ENCODE data around the gene SMG6.

GRCh38 chr17:2262135-2262587 lies 41.4 kb downstream of the SMG6 start:
- TF ChIP-seq CTCF (IDR thresholded peaks at IDR 0.05; ENCODE audit: poor library complexity): no peak
- no peak for TF ChIP-seq EZH2 (IDR thresholded peaks at IDR 0.05; ENCODE audit: borderline replicate concordance)
- no peak for TF ChIP-seq EZH2phosphoT487 (IDR thresholded peaks at IDR 0.05; ENCODE audit: low read depth, severe bottlenecking, unreplicated experiment)

Measured in hepatocyte (in vitro differentiated cells).